A549 (cell line): ENCODE data around the gene MON1B. TPM values are rescaled to one million over a fixed set of nuclear protein-coding genes. Genes with fewer than 3 reads are reported as not detected.

Experiments
- ATAC-seq, 2 experiments: fragments of 200-7000 bp in 1 of 2; fragments of >200 bp in 1 of 2; cut with Nextera tagmentation in 1 of 2; cut with Tn5 transposase in 1 of 2; 3 replicates each; pipeline versions ENCODE4 v1.8.0 to v1.9.1; 2018 to 2020; ENCODE audit warnings: mild to moderate bottlenecking in 1 of 2, moderate library complexity in 1 of 2
- CTCF ChIA-PET: fragments of 300-600 bp; sonication (Branson Sonifier 250); formaldehyde crosslinking; extraction: SDS; loops from one replicate; lab custom pipeline; 2021; ENCODE audit warnings: antibody characterized with exemption, inconsistent platforms; lab: Yijun Ruan, JAX
- POLR2A ChIA-PET: fragments of 350-600 bp; formaldehyde crosslinking; extraction: SDS; loops from one replicate; lab custom pipeline; 2021; ENCODE audit warnings: antibody characterized with exemption, inconsistent platforms; lab: Yijun Ruan, JAX
- DNase-seq, 2 experiments: peaks; one replicate each; pipeline versions ENCODE4 v3.0.0 to v3.0.0-alpha.2; 2011 to 2016; ENCODE audit warnings: low read depth in 1 of 2, low spot score in 1 of 2
- FAIRE-seq: peaks from 2 replicates; lab custom pipeline; 2011; peaks lifted over from hg19 to GRCh38; lab: Jason Lieb, UNC
- H3K27ac ChIP-seq, 2 experiments: fragments of >200 bp; sonication (Bioruptor Twin); formaldehyde crosslinking; 3 replicates each; pipeline ENCODE4 v1.5.1; 2016 to 2017
- H3K4me1 ChIP-seq: fragments of >200 bp; sonication (Bioruptor Twin); formaldehyde crosslinking; 3 replicates; pipeline ENCODE4 v1.6.1; 2016
- H3K4me2 ChIP-seq: fragments of >200 bp; sonication (Bioruptor Twin); formaldehyde crosslinking; 3 replicates; pipeline ENCODE4 v1.6.1; 2016
- H3K4me3 ChIP-seq: fragments of >200 bp; sonication (Bioruptor Twin); formaldehyde crosslinking; 3 replicates; pipeline ENCODE4 v1.5.1; 2016
- H3K9me3 ChIP-seq: fragments of >200 bp; sonication (Bioruptor Twin); formaldehyde crosslinking; 3 replicates; pipeline ENCODE4 v1.6.1; 2016
- CHD4 ChIP-seq: fragments of 200-600 bp; sonication (generic); IDR thresholded peaks from 2 replicates; pipeline ENCODE4 v1.6.1; 2016; ENCODE audit warnings: antibody characterized with exemption, mild to moderate bottlenecking, borderline replicate concordance
- EHF ChIP-seq: fragments of 250-450 bp; sonication (Bioruptor Pico); IDR thresholded peaks from 2 replicates; pipeline ENCODE4 v1.5.0; 2020; ENCODE audit warnings: mild to moderate bottlenecking
- HOXB13 ChIP-seq: fragments of 250-450 bp; sonication (Bioruptor Pico); IDR thresholded peaks from 2 replicates; pipeline ENCODE4 v1.5.0; 2020; ENCODE audit warnings: low read depth, mild to moderate bottlenecking, moderate library complexity
- KDM1A ChIP-seq: fragments of 200-600 bp; sonication (generic); IDR thresholded peaks from 2 replicates; pipeline ENCODE4 v1.6.1; 2016; ENCODE audit warnings: low read depth, mild to moderate bottlenecking
- KDM5A ChIP-seq: fragments of 200-600 bp; sonication (generic); IDR thresholded peaks from 2 replicates; pipeline ENCODE4 v1.6.1; 2016; ENCODE audit warnings: antibody characterized with exemption, mild to moderate bottlenecking
- MAFK ChIP-seq: fragments of 450-650 bp; IDR thresholded peaks from 2 replicates; pipeline ENCODE4 v1.6.1; 2014; ENCODE audit not compliant: partially characterized antibody
- MYC ChIP-seq: IDR thresholded peaks from 2 replicates; pipeline ENCODE4 v1.6.1; 2012; ENCODE audit warnings: mild to moderate bottlenecking, inconsistent platforms, low read length, improper control_type of control experiment, borderline replicate concordance
- NFE2L2 ChIP-seq: fragments of 150-350 bp; conservative IDR thresholded peaks from 2 replicates; pipeline ENCODE4 v1.6.1; 2014; ENCODE audit warnings: low read length
- NR3C1 ChIP-seq: fragments of >200 bp; sonication (Bioruptor Twin); formaldehyde crosslinking; IDR thresholded peaks from 3 replicates; pipeline ENCODE4 v1.6.1; 2017
- POLR2A ChIP-seq: IDR thresholded peaks from 2 replicates; pipeline ENCODE4 v1.6.1; 2012; ENCODE audit warnings: mild to moderate bottlenecking, low read length
- RCOR1 ChIP-seq: fragments of 150-350 bp; IDR thresholded peaks from 2 replicates; pipeline ENCODE4 v1.6.1; 2014; ENCODE audit warnings: antibody characterized with exemption, low read length, low read depth
- USF2 ChIP-seq: fragments of 450-650 bp; IDR thresholded peaks from 2 replicates; pipeline ENCODE4 v1.6.1; 2014; ENCODE audit warnings: antibody characterized with exemption
- ZC3H11A ChIP-seq: fragments of 450-650 bp; IDR thresholded peaks from 2 replicates; pipeline ENCODE4 v1.6.1; 2014; ENCODE audit warnings: antibody characterized with exemption, mild to moderate bottlenecking
- ZFP36 ChIP-seq: fragments of 450-650 bp; IDR thresholded peaks from 2 replicates; pipeline ENCODE4 v1.6.1; 2014; ENCODE audit warnings: borderline replicate concordance; ENCODE audit not compliant: partially characterized antibody
- WGBS: methylation state at CpG from one replicate; pipeline ENCODE4 v1.1.6; 2017; ENCODE audit errors: missing lambda C conversion rate; 5-methylcytosine and 5-hydroxymethylcytosine counted together
- polyA plus RNA-seq, 4 experiments: library from polyadenylated mRNA; depleted of rRNA in 3 of 4; stranded (reverse); fragments of >200 nt; fragmentation: RNase III in 1 of 4; extraction: RNeasy Plus Mini Kit Qiagen cat#74134 plus additional on column Dnase treatment in 1 of 4; gene quantifications; 2 replicates in 3 of 4; 3 replicates in 1 of 4; pipeline ENCODE4 v1.2.3, GENCODE V29; 2011 to 2017
- TF ChIP-seq, protein P1 (sequence below): fragments of 150-350 bp; IDR thresholded peaks from 2 replicates; pipeline ENCODE4 v1.6.1; 2014; ENCODE audit warnings: low read depth, mild to moderate bottlenecking, low read length
- TF ChIP-seq, protein P2 (sequence below): fragments of 250-450 bp; sonication (Bioruptor Pico); IDR thresholded peaks from 2 replicates; pipeline ENCODE4 v1.5.0; 2021; ENCODE audit warnings: mild to moderate bottlenecking, moderate library complexity, borderline replicate concordance

The MON1B gene
- polyA plus RNA-seq, 2 of the 4 experiments (the other 2 are of a cell fraction), result 18.0 to 32.5 TPM

- TF ChIP-seq USF2, result no peak
- peak; percentile 60; the same call in 1 of the 2 replicates for TF ChIP-seq EHF (CRISPR knock-in tag)
- no peak for TF ChIP-seq NFE2L2
- no peak for TF ChIP-seq RCOR1
- no peak for TF ChIP-seq CHD4
- TF ChIP-seq ZFP36, result no peak
- no peak for TF ChIP-seq HOXB13
- TF ChIP-seq POLR2A, result peak; percentile 77
Measured at GRCh38 chr16:77190478-77191258, at the start of gene MON1B (continued).

DNA sequence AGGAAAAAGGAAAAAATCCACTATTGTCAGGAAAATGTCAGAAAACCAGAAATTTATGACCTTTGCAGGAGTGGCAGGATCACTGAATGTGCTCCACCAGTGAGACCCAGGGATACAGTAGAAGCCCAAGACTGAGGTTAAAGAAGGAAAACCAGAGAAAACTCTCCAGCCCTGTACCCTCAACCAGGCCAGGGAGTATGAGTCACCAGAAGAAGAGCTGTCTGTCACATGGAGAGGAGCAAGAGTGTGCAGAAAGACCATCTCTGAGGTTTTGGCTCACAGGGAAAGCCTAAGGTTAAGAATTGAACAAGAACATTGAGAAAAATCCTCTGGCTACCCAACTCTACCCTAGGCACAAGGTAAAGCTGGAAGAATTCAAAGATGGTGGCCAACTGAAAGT, 47.6 kb upstream of the MON1B start:
- FAIRE-seq (no peak), ATAC-seq (no peak), DNase-seq (no peak)
- H3K4me1 ChIP-seq, result no peaks in the 10 kb centered on the region
- TF ChIP-seq RCOR1 (no peak), ZC3H11A (no peak), KDM5A (no peak), POLR2A (no peak), MYC (no peak), NR3C1 (no peak), EHF (CRISPR knock-in tag) (no peak), KDM1A (no peak)
- TF ChIP-seq, protein P1, sequence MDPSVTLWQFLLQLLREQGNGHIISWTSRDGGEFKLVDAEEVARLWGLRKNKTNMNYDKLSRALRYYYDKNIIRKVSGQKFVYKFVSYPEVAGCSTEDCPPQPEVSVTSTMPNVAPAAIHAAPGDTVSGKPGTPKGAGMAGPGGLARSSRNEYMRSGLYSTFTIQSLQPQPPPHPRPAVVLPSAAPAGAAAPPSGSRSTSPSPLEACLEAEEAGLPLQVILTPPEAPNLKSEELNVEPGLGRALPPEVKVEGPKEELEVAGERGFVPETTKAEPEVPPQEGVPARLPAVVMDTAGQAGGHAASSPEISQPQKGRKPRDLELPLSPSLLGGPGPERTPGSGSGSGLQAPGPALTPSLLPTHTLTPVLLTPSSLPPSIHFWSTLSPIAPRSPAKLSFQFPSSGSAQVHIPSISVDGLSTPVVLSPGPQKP, result no peak
- POLR2A ChIA-PET, result no interaction called here
- H3K27ac ChIP-seq, result no peak overlapping the region
- peaks cover 6% of the 10 kb centered on the region; the same call in 2 of the 3 replicates for H3K9me3 ChIP-seq
- CTCF ChIA-PET, result no interaction called here
- no peak overlapping the region for H3K4me3 ChIP-seq
- H3K4me2 ChIP-seq, result no peak overlapping the region

DNA sequence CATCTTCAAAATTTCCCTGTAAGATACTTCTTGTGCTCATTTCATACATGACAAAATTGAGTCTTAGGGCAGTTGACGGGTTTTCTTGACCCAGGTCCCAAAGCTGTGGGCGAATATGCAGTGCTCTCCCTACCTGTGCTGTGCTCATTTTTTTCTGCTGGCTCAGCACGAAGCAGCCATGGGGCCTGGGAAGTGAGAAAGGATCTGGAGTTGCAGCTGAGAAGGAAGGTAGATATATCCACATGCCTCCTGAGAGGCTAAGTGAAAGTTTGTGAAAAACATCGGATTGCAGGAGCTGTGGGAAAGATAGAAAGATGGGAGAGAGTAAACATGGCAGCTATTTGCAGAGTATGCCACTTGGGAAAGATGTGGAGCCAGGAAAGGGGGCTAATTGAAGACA, 42.9 kb upstream of the MON1B start:
- FAIRE-seq (no peak), DNase-seq (no peak), ATAC-seq (no peak)
- CTCF ChIA-PET, result interaction anchor here (1.9 kb wide), 1 partner anchor 24 kb away, joined by 8 read pairs; no protein-coding TSS in a partner anchor
- no peak overlapping the region for H3K4me3 ChIP-seq
- no peak overlapping the region for H3K27ac ChIP-seq
- TF ChIP-seq, protein P2, sequence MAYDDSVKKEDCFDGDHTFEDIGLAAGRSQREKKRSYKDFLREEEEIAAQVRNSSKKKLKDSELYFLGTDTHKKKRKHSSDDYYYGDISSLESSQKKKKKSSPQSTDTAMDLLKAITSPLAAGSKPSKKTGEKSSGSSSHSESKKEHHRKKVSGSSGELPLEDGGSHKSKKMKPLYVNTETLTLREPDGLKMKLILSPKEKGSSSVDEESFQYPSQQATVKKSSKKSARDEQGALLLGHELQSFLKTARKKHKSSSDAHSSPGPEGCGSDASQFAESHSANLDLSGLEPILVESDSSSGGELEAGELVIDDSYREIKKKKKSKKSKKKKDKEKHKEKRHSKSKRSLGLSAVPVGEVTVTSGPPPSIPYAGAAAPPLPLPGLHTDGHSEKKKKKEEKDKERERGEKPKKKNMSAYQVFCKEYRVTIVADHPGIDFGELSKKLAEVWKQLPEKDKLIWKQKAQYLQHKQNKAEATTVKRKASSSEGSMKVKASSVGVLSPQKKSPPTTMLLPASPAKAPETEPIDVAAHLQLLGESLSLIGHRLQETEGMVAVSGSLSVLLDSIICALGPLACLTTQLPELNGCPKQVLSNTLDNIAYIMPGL (CRISPR knock-in tag), result no peak
- peak; percentile 71 for TF ChIP-seq MAFK
- H3K4me1 ChIP-seq, result no peaks in the 10 kb centered on the region
- peaks cover 6% of the 10 kb centered on the region; the same call in 2 of the 3 replicates for H3K9me3 ChIP-seq
- H3K4me2 ChIP-seq, result no peak overlapping the region
- WGBS, result 3% methylated on average over 4 of the region's 4 CpGs
- POLR2A ChIA-PET, result no interaction called here
